WTC11 (cell line): ENCODE results near the gene LGI4.

Experiments used
- ATF2 ChIP-seq: sonication (generic); formaldehyde crosslinking; IDR thresholded peaks from 2 replicates; pipeline ENCODE4 v1.8.1; 2022; ENCODE audit warnings: low read depth, missing genetic modification reagents, borderline replicate concordance
- ATF3 ChIP-seq: sonication (generic); formaldehyde crosslinking; conservative IDR thresholded peaks from 2 replicates; pipeline ENCODE4 v1.8.1; 2022; ENCODE audit warnings: mild to moderate bottlenecking, missing genetic modification reagents
- CTCF ChIP-seq: fragments of 200-600 bp; IDR thresholded peaks from 2 replicates; pipeline ENCODE4 v1.8.0; 2022; ENCODE audit warnings: antibody characterized with exemption
- IRF1 ChIP-seq: sonication (generic); formaldehyde crosslinking; IDR thresholded peaks from 2 replicates; pipeline ENCODE4 v1.8.0; 2023; ENCODE audit warnings: missing genetic modification reagents
- PREB ChIP-seq: sonication (generic); formaldehyde crosslinking; IDR thresholded peaks from 2 replicates; pipeline ENCODE4 v1.8.1; 2022; ENCODE audit warnings: mild to moderate bottlenecking, missing genetic modification reagents, moderate library complexity, borderline replicate concordance
- TP53 ChIP-seq: sonication (generic); formaldehyde crosslinking; IDR thresholded peaks from 2 replicates; pipeline ENCODE4 v1.8.1; 2023; ENCODE audit warnings: mild to moderate bottlenecking, missing genetic modification reagents
- ZBTB43 ChIP-seq: sonication (generic); formaldehyde crosslinking; IDR thresholded peaks from 2 replicates; pipeline ENCODE4 v1.8.1; 2023; ENCODE audit warnings: mild to moderate bottlenecking, missing genetic modification reagents
- ZNF512 ChIP-seq: sonication (generic); formaldehyde crosslinking; IDR thresholded peaks from 2 replicates; pipeline ENCODE4 v1.8.1; 2022; ENCODE audit warnings: missing genetic modification reagents, borderline replicate concordance

GRCh38 chr19:35143818-35144217 is 9.0 kb upstream of the LGI4 start:
- TF ChIP-seq IRF1 (CRISPR knock-in tag) = no peak
- TF ChIP-seq ATF2 = no peak
- TF ChIP-seq CTCF = no peak
- TF ChIP-seq PREB (CRISPR knock-in tag) = no peak
- TF ChIP-seq ZBTB43 (CRISPR knock-in tag) = no peak
- no peak for TF ChIP-seq ZNF512 (CRISPR knock-in tag)
- TF ChIP-seq TP53 (CRISPR knock-in tag) = no peak
- TF ChIP-seq ATF3 (CRISPR knock-in tag) = no peak
